Fibroblast of lung (primary cell): ENCODE measurements around the gene VGLL4.

Experiments used
- EZH2 ChIP-seq: IDR thresholded peaks from 2 replicates; pipeline ENCODE4 v1.5.1; 2012; ENCODE audit warnings: low read length, control low read depth, mild to moderate bottlenecking; ENCODE audit errors: missing control alignments
- TF ChIP-seq, protein P1 (sequence below), 2 donors: IDR thresholded peaks in 1 of 2; conservative IDR thresholded peaks in 1 of 2; 1 replicate in 1 of 2; 2 replicates in 1 of 2; pipeline ENCODE4 v1.5.1; 2011 to 2012; ENCODE audit warnings: low read length in 2 of 2, control low read depth in 1 of 2, inconsistent platforms in 1 of 2, low read depth in 1 of 2, mild to moderate bottlenecking in 1 of 2

DNA sequence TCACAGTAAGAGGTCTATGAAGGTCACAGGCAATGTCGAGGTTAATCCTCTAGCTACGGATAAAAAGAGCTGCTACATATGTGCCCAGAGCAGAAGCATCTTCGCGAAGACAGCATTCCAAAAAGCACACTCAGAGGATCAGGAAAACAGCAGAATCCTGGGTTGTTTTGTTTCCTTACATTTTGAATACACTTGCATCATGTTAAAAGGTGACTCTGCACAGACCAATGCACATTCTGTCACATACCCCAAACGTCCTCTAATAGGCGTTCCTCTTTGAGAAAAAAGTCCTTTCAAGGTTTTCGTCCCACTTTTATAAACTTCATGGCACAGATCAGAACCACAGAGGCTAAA lies 52.7 kb downstream of the VGLL4 start:
- TF ChIP-seq, protein P1, sequence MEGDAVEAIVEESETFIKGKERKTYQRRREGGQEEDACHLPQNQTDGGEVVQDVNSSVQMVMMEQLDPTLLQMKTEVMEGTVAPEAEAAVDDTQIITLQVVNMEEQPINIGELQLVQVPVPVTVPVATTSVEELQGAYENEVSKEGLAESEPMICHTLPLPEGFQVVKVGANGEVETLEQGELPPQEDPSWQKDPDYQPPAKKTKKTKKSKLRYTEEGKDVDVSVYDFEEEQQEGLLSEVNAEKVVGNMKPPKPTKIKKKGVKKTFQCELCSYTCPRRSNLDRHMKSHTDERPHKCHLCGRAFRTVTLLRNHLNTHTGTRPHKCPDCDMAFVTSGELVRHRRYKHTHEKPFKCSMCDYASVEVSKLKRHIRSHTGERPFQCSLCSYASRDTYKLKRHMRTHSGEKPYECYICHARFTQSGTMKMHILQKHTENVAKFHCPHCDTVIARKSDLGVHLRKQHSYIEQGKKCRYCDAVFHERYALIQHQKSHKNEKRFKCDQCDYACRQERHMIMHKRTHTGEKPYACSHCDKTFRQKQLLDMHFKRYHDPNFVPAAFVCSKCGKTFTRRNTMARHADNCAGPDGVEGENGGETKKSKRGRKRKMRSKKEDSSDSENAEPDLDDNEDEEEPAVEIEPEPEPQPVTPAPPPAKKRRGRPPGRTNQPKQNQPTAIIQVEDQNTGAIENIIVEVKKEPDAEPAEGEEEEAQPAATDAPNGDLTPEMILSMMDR (conservative IDR thresholded peaks at IDR 0.05 in 1 of 2, IDR thresholded peaks at IDR 0.05 in 1 of 2; ENCODE audit: low read depth in 1 of 2, low read length in 2 of 2) = no peak
- no peak for TF ChIP-seq EZH2
